Measurements from ENCODE around the gene MOGAT1. TPM values are rescaled to one million over a fixed set of nuclear protein-coding genes. Genes with fewer than 3 reads are reported as not detected.
A peak's percentile ranks its signal among the peaks of the same experiment; 100 is the strongest.

The MOGAT1 gene
- total and polyA plus RNA-seq, 2 of the 13 experiments (the other 11 are each of a cell fraction or from before 2014, with no cell fraction given) = 0.98 to 4.3 TPM

- peak; percentile 85 for TF ChIP-seq NFKBIZ (CRISPR knock-in tag; IDR thresholded peaks at IDR 0.05)
- TF ChIP-seq MEIS1 (CRISPR knock-in tag; IDR thresholded peaks at IDR 0.05; ENCODE audit: borderline replicate concordance) = 0 out of 2 replicates have a peak, but pooled peaks have one; percentile 58
- TF ChIP-seq SRY (CRISPR knock-in tag; IDR thresholded peaks at IDR 0.05) = no peak
- no peak for TF ChIP-seq TRIM22 (IDR thresholded peaks at IDR 0.05)
- TF ChIP-seq ZNF746 (CRISPR knock-in tag; IDR thresholded peaks at IDR 0.05) = peak; percentile 81; the same call in 1 of the 2 replicates
- no peak for TF ChIP-seq FOXO4 (CRISPR knock-in tag; conservative IDR thresholded peaks at IDR 0.05)
- peak; percentile 95 for TF ChIP-seq ZNF644 (CRISPR knock-in tag; IDR thresholded peaks at IDR 0.05; ENCODE audit: low read depth)
- TF ChIP-seq ZNF230 (CRISPR knock-in tag; IDR thresholded peaks at IDR 0.05) = 0 out of 2 replicates have a peak, but pooled peaks have one; percentile 38
- TF ChIP-seq MXD4 (CRISPR knock-in tag; IDR thresholded peaks at IDR 0.05) = peak; percentile 73
- peak; percentile 77; the same call in 1 of the 2 replicates for TF ChIP-seq ISL2 (CRISPR knock-in tag; IDR thresholded peaks at IDR 0.05)
- TF ChIP-seq ZNF547 (CRISPR knock-in tag; IDR thresholded peaks at IDR 0.05) = no peak; the same call in 1 of the 2 replicates
- TF ChIP-seq ZFX (CRISPR knock-in tag; IDR thresholded peaks at IDR 0.05; ENCODE audit: low read depth) = peak; percentile 69
- TF ChIP-seq, protein P1, sequence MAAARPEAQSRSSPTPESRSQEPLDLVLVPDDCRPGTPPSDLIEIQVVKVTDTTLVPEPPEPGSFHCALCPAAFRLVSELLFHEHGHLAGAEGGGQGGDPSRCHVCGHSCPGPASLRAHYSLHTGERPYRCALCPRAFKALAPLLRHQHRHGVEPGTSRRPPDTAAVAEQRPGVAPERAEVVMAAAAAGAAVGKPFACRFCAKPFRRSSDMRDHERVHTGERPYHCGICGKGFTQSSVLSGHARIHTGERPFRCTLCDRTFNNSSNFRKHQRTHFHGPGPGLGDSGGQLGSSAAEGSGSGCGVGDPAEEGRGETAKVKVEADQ (CRISPR knock-in tag; IDR thresholded peaks at IDR 0.05; ENCODE audit: borderline replicate concordance) = no peak
- TF ChIP-seq HOXA3 (CRISPR knock-in tag; IDR thresholded peaks at IDR 0.05) = peak; percentile 78; the same call in 1 of the 2 replicates
- no peak for TF ChIP-seq TCF12 (IDR thresholded peaks at IDR 0.05)
- no peak for TF ChIP-seq TCF12 (CRISPR knock-in tag; IDR thresholded peaks at IDR 0.05)
- no peak for TF ChIP-seq PAX8 (CRISPR knock-in tag; IDR thresholded peaks at IDR 0.05; ENCODE audit: borderline replicate concordance)
- TF ChIP-seq SOX5 (CRISPR knock-in tag; IDR thresholded peaks at IDR 0.05; ENCODE audit: borderline replicate concordance) = peak; percentile 99
- 0 out of 2 replicates have a peak, but pooled peaks have one; percentile 68 for TF ChIP-seq ZFP41 (CRISPR knock-in tag; IDR thresholded peaks at IDR 0.05; ENCODE audit: borderline replicate concordance)
- TF ChIP-seq CENPBD1 (CRISPR knock-in tag; IDR thresholded peaks at IDR 0.05; ENCODE audit: borderline replicate concordance, low read depth) = peak; percentile 92
- no peak for TF ChIP-seq ZNF660 (CRISPR knock-in tag; IDR thresholded peaks at IDR 0.05; ENCODE audit: borderline replicate concordance, low read depth)
- TF ChIP-seq BHLHE40 (IDR thresholded peaks at IDR 0.05; ENCODE audit: low read length) = no peak
- TF ChIP-seq ZNF274 (CRISPR knock-in tag; IDR thresholded peaks at IDR 0.05) = 0 out of 2 replicates have a peak, but pooled peaks have one; percentile 4
- no peak for TF ChIP-seq ZNF101 (CRISPR knock-in tag; IDR thresholded peaks at IDR 0.05; ENCODE audit: borderline replicate concordance, low read depth)
- no peak for TF ChIP-seq SSRP1 (CRISPR knock-in tag; IDR thresholded peaks at IDR 0.05)
These were observed 62.6 kb downstream of the MOGAT1 start (continued) for GRCh38 chr2:222733846-222734702.

Measured in HepG2 (cell line).